GM06990 (cell line): ENCODE data around the gene ALDH5A1.

Source experiments
- DNase-seq: peaks from one replicate; pipeline ENCODE4 v3.0.0-alpha.2; 2011; ENCODE audit not compliant: insufficient read length; ENCODE audit errors: extremely low read depth
- H3K27me3 ChIP-seq: replicated peaks from 2 replicates; pipeline ENCODE4 v1.6.0; 2011; ENCODE audit warnings: low read length; ENCODE audit not compliant: control insufficient read depth, insufficient read depth
- H3K36me3 ChIP-seq: 2 replicates; pipeline ENCODE4 v1.5.1; 2011; ENCODE audit warnings: low read length; ENCODE audit not compliant: control insufficient read depth, insufficient read depth
- H3K4me3 ChIP-seq: replicated peaks from 2 replicates; pipeline ENCODE4 v1.5.1; 2011; ENCODE audit warnings: low read depth, mild to moderate bottlenecking, control low read depth, low read length
- CTCF ChIP-seq: IDR thresholded peaks from 2 replicates; pipeline ENCODE4 v1.5.1; 2011; ENCODE audit warnings: low read length, control low read depth, mild to moderate bottlenecking, inconsistent platforms; ENCODE audit not compliant: insufficient read depth, poor library complexity, severe bottlenecking

Gene ALDH5A1

GRCh38 chr6:24534329-24534728 is 39.6 kb downstream of the ALDH5A1 start:
- no peaks in the 10 kb centered on the region; the same call in 1 of the 2 replicates for H3K36me3 ChIP-seq
- TF ChIP-seq CTCF, result no peak
- no peaks in the 10 kb centered on the region for H3K27me3 ChIP-seq
- DNase-seq, result no peak
- no peak overlapping the region for H3K4me3 ChIP-seq

GRCh38 chr6:24535210-24535609 is 40.4 kb downstream of the ALDH5A1 start:
- no peak for DNase-seq
- Histone ChIP-seq H3K27me3 (no peaks in the 10 kb centered on the region), H3K36me3 (no peaks in the 10 kb centered on the region; the same call in 1 of the 2 replicates), H3K4me3 (no peak overlapping the region)
- TF ChIP-seq CTCF, result no peak

GRCh38 chr6:24536466-24536865 is 41.7 kb downstream of the ALDH5A1 start:
- H3K36me3 ChIP-seq, result no peaks in the 10 kb centered on the region; the same call in 1 of the 2 replicates
- DNase-seq, result no peak
- H3K4me3 ChIP-seq, result no peak overlapping the region
- TF ChIP-seq CTCF, result no peak
- no peaks in the 10 kb centered on the region for H3K27me3 ChIP-seq

- no peak overlapping the region for H3K4me3 ChIP-seq
- no peak for DNase-seq
- TF ChIP-seq CTCF, result no peak
- no peaks in the 10 kb centered on the region for H3K27me3 ChIP-seq
- no peaks in the 10 kb centered on the region; the same call in 1 of the 2 replicates for H3K36me3 ChIP-seq
These were observed 42.4 kb downstream of the ALDH5A1 start for GRCh38 chr6:24537082-24537699.

GRCh38 chr6:24537771-24538385 is 43.1 kb downstream of the ALDH5A1 start:
- H3K36me3 ChIP-seq, result no peaks in the 10 kb centered on the region; the same call in 1 of the 2 replicates
- no peak for TF ChIP-seq CTCF
- H3K27me3 ChIP-seq, result no peaks in the 10 kb centered on the region
- H3K4me3 ChIP-seq, result no peak overlapping the region
- no peak for DNase-seq
